Measurements from ENCODE around the gene RWDD2A. TPM values are rescaled to one million over a fixed set of nuclear protein-coding genes. Genes with fewer than 3 reads are reported as not detected.

The RWDD2A gene
- total and polyA plus RNA-seq, 4 donors, result 1.9 to 5.5 (median 2.3) TPM

DNA sequence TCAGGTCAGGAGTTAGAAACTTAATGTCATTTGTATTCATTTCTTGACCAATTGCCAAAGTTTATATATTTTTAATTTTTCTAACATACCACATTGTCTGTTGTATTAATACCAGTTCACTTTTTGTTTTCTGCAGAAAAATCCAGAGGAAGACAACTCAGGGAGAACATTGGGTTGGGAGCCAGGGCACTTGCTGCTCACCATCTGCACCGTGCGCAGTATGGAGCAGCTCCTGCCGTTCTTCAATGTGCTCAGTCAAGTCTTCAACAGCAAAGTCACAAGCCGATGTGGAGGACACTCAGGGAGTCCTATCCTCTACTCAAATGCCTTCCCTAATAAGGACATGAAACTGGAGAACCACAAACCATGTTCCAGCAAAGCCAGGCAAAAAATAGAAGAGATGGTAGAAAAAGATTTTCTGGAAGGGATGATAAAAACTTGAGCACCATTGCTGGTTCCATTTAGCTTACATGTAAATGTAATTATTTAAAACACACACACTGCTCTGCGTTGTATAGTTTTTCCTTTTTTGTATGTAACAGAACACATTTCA, 25.4 kb upstream of the RWDD2A start:
- no peaks in the 10 kb centered on the region for H3K9me3 ChIP-seq (ENCODE audit: control insufficient read depth in 4 of 4, low read length in 3 of 4)
- peaks cover 15 to 74% (median 63%) of the 10 kb centered on the region in 4 donors for H3K36me3 ChIP-seq (ENCODE audit: control insufficient read depth in 4 of 4, insufficient read depth in 3 of 4, low read depth in 1 of 4, low read length in 3 of 4)
- H3K27ac ChIP-seq (ENCODE audit: low read depth in 1 of 2, low read length in 2 of 2), result no peak overlapping the region
- H3K9ac ChIP-seq (ENCODE audit: low read depth in 1 of 2, low read length in 2 of 2), result no peak overlapping the region
- no peak overlapping the region for H3K4me3 ChIP-seq (ENCODE audit: low read depth in 1 of 3, low read length in 3 of 3)
- no peak for DNase-seq (ENCODE audit: low spot score)
- no peaks in the 10 kb centered on the region for H3K4me1 ChIP-seq (ENCODE audit: control insufficient read depth in 4 of 4, insufficient read depth in 4 of 4, low read length in 3 of 4)
- TF ChIP-seq FOXA2 (IDR thresholded peaks at IDR 0.05) (no peak), NR2F2 (IDR thresholded peaks at IDR 0.05) (no peak), SP1 (IDR thresholded peaks at IDR 0.05) (no peak), HNF4A (conservative IDR thresholded peaks at IDR 0.05) (no peak), YY1 (IDR thresholded peaks at IDR 0.05) (no peak), HNF4G (IDR thresholded peaks at IDR 0.05) (no peak), JUND (IDR thresholded peaks at IDR 0.05) (no peak), EGR1 (IDR thresholded peaks at IDR 0.05; ENCODE audit: low read depth in 2 of 2) (no peak), GABPA (IDR thresholded peaks at IDR 0.05 in 1 of 2, conservative IDR thresholded peaks at IDR 0.05 in 1 of 2) (no peak), CTCF (IDR thresholded peaks at IDR 0.05; ENCODE audit: low read depth, low read length, missing input control) (no peak), MAX (IDR thresholded peaks at IDR 0.05) (no peak), RXRA (IDR thresholded peaks at IDR 0.05) (no peak), RAD21 (IDR thresholded peaks at IDR 0.05) (no peak), ATF3 (IDR thresholded peaks at IDR 0.05) (no peak), REST (IDR thresholded peaks at IDR 0.05) (no peak)
- TF ChIP-seq, protein P1, sequence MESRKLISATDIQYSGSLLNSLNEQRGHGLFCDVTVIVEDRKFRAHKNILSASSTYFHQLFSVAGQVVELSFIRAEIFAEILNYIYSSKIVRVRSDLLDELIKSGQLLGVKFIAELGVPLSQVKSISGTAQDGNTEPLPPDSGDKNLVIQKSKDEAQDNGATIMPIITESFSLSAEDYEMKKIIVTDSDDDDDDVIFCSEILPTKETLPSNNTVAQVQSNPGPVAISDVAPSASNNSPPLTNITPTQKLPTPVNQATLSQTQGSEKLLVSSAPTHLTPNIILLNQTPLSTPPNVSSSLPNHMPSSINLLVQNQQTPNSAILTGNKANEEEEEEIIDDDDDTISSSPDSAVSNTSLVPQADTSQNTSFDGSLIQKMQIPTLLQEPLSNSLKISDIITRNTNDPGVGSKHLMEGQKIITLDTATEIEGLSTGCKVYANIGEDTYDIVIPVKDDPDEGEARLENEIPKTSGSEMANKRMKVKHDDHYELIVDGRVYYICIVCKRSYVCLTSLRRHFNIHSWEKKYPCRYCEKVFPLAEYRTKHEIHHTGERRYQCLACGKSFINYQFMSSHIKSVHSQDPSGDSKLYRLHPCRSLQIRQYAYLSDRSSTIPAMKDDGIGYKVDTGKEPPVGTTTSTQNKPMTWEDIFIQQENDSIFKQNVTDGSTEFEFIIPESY (IDR thresholded peaks at IDR 0.05), result no peak
- 98% methylated on average over 5 of the region's 5 CpGs for WGBS
- no peaks in the 10 kb centered on the region for H3K27me3 ChIP-seq (ENCODE audit: control insufficient read depth in 4 of 4, insufficient read depth in 4 of 4, low read length in 3 of 4)
